Measurements from ENCODE around the gene CCDC112.

Gene CCDC112

GRCh38 chr5:115271295-115272050, 25.0 kb downstream of the CCDC112 start:
- Histone ChIP-seq H3K27me3 (ENCODE audit: control insufficient read depth, insufficient read depth, low read length) (no peaks in the 10 kb centered on the region), H3K36me3 (ENCODE audit: control insufficient read depth, insufficient read depth, low read length) (no peaks in the 10 kb centered on the region), H3K4me2 (ENCODE audit: low read length) (no peak overlapping the region), H3K4me1 (no peaks in the 10 kb centered on the region), H3K4me3 (ENCODE audit: low read depth, low read length) (no peak overlapping the region), H3K27ac (no peak overlapping the region), H2AFZ (no peak overlapping the region), H3K79me2 (no peaks in the 10 kb centered on the region), H3K9me3 (ENCODE audit: control insufficient read depth, low read length) (no peaks in the 10 kb centered on the region), H3K9ac (no peak overlapping the region)
- TF ChIP-seq CTCF (IDR thresholded peaks at IDR 0.05) = no peak

DNA sequence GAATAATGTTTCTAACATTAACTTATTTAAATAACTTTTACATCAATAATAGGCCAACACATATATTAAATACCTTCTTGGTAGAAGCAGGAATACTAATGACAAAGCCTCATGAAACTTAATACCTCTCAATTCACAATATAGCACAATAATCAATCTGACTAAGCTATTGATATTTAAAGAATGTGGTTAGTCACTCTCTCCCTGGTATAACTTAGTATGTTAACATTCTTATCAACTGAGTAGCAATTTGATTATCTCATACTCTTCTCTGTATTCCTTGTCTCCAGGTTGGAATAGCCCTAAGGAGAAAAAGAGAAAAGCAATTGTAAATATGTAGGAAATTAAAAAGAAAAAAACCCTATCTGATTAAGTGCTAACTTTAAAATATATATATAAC, 28.8 kb downstream of the CCDC112 start:
- Histone ChIP-seq H3K4me1 (peaks cover 5% of the 10 kb centered on the region), H3K9me3 (ENCODE audit: control insufficient read depth, low read length) (peaks cover 2% of the 10 kb centered on the region), H3K4me2 (ENCODE audit: low read length) (no peak overlapping the region), H2AFZ (no peak overlapping the region), H3K36me3 (ENCODE audit: control insufficient read depth, insufficient read depth, low read length) (no peaks in the 10 kb centered on the region), H3K27me3 (ENCODE audit: control insufficient read depth, insufficient read depth, low read length) (no peaks in the 10 kb centered on the region), H3K27ac (no peak overlapping the region), H3K4me3 (ENCODE audit: low read depth, low read length) (no peak overlapping the region), H3K9ac (no peak overlapping the region), H3K79me2 (peaks cover 3% of the 10 kb centered on the region)
- TF ChIP-seq CTCF (IDR thresholded peaks at IDR 0.05) = no peak

GRCh38 chr5:115265220-115265619, 31.2 kb downstream of the CCDC112 start:
- H3K27ac ChIP-seq = no peak overlapping the region
- no peaks in the 10 kb centered on the region for H3K36me3 ChIP-seq (ENCODE audit: control insufficient read depth, insufficient read depth, low read length)
- H3K4me1 ChIP-seq = peaks cover 5% of the 10 kb centered on the region
- no peak overlapping the region for H3K4me2 ChIP-seq (ENCODE audit: low read length)
- H3K9ac ChIP-seq = no peak overlapping the region
- H3K79me2 ChIP-seq = peaks cover 18% of the 10 kb centered on the region
- H3K27me3 ChIP-seq (ENCODE audit: control insufficient read depth, insufficient read depth, low read length) = no peaks in the 10 kb centered on the region
- TF ChIP-seq CTCF (IDR thresholded peaks at IDR 0.05) = no peak
- H3K4me3 ChIP-seq (ENCODE audit: low read depth, low read length) = no peak overlapping the region
- peaks cover 2% of the 10 kb centered on the region for H3K9me3 ChIP-seq (ENCODE audit: control insufficient read depth, low read length)
- H2AFZ ChIP-seq = no peak overlapping the region

GRCh38 chr5:115264786-115265185, 31.7 kb downstream of the CCDC112 start:
- Histone ChIP-seq H3K27me3 (ENCODE audit: control insufficient read depth, insufficient read depth, low read length) (no peaks in the 10 kb centered on the region), H3K4me2 (ENCODE audit: low read length) (no peak overlapping the region), H3K27ac (no peak overlapping the region), H3K79me2 (peaks cover 18% of the 10 kb centered on the region), H2AFZ (no peak overlapping the region), H3K9me3 (ENCODE audit: control insufficient read depth, low read length) (peaks cover 2% of the 10 kb centered on the region), H3K36me3 (ENCODE audit: control insufficient read depth, insufficient read depth, low read length) (no peaks in the 10 kb centered on the region), H3K4me3 (ENCODE audit: low read depth, low read length) (no peak overlapping the region), H3K9ac (no peak overlapping the region), H3K4me1 (peaks cover 5% of the 10 kb centered on the region)
- no peak for TF ChIP-seq CTCF (IDR thresholded peaks at IDR 0.05)

DNA sequence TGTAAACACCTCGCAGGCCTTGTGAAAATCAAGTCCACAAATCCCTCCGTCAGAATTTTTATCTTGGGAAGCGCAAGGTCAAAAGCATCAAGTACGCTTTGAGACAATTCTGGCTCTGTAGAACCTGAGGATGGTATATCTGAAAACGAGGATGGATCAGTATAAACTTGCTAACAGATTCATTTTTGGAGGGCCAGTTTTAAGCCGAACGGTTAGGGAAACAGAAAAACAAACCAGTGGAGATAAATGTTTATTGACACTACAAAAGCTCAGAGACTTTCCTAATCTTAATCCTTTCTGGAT, 33.4 kb downstream of the CCDC112 start:
- peaks cover 5% of the 10 kb centered on the region for H3K4me1 ChIP-seq
- H3K79me2 ChIP-seq = peaks cover 28% of the 10 kb centered on the region
- H3K4me2 ChIP-seq (ENCODE audit: low read length) = peak overlapping the region; percentile 56
- H3K9ac ChIP-seq = no peak overlapping the region
- H3K27me3 ChIP-seq (ENCODE audit: control insufficient read depth, insufficient read depth, low read length) = no peaks in the 10 kb centered on the region
- H3K36me3 ChIP-seq (ENCODE audit: control insufficient read depth, insufficient read depth, low read length) = no peaks in the 10 kb centered on the region
- H3K4me3 ChIP-seq (ENCODE audit: low read depth, low read length) = peak overlapping the region; percentile 84
- no peak for TF ChIP-seq CTCF (IDR thresholded peaks at IDR 0.05)
- peak overlapping the region; percentile 99 for H2AFZ ChIP-seq
- H3K27ac ChIP-seq = peak overlapping the region; percentile 79
- H3K9me3 ChIP-seq (ENCODE audit: control insufficient read depth, low read length) = peaks cover 2% of the 10 kb centered on the region
